A549 (cell line): Measurements from ENCODE around the gene TBC1D4. TPM values are rescaled to one million over a fixed set of nuclear protein-coding genes. Genes with fewer than 3 reads are reported as not detected.
"Not testable (repeated sequence)": the region's sequence is repeated elsewhere in the genome, so short reads cannot be mapped to it uniquely, and the experiment has no call there.

Source experiments
- ATAC-seq, 2 experiments: fragments of 200-7000 bp in 1 of 2; fragments of >200 bp in 1 of 2; cut with Nextera tagmentation in 1 of 2; cut with Tn5 transposase in 1 of 2; 3 replicates each; pipeline versions ENCODE4 v1.8.0 to v1.9.1; 2018 to 2020; ENCODE audit warnings: mild to moderate bottlenecking in 1 of 2, moderate library complexity in 1 of 2
- CTCF ChIA-PET: fragments of 300-600 bp; sonication (Branson Sonifier 250); formaldehyde crosslinking; extraction: SDS; loops from one replicate; lab custom pipeline; 2021; ENCODE audit warnings: antibody characterized with exemption, inconsistent platforms; lab: Yijun Ruan, JAX
- POLR2A ChIA-PET: fragments of 350-600 bp; formaldehyde crosslinking; extraction: SDS; loops from one replicate; lab custom pipeline; 2021; ENCODE audit warnings: antibody characterized with exemption, inconsistent platforms; lab: Yijun Ruan, JAX
- DNase-seq, 2 experiments: peaks; one replicate each; pipeline versions ENCODE4 v3.0.0 to v3.0.0-alpha.2; 2011 to 2016; ENCODE audit warnings: low read depth in 1 of 2, low spot score in 1 of 2
- FAIRE-seq: peaks from 2 replicates; lab custom pipeline; 2011; peaks lifted over from hg19 to GRCh38; lab: Jason Lieb, UNC
- H3K27ac ChIP-seq, 2 experiments: fragments of >200 bp; sonication (Bioruptor Twin); formaldehyde crosslinking; 3 replicates each; pipeline ENCODE4 v1.5.1; 2016 to 2017
- H3K4me1 ChIP-seq: fragments of >200 bp; sonication (Bioruptor Twin); formaldehyde crosslinking; 3 replicates; pipeline ENCODE4 v1.6.1; 2016
- H3K4me2 ChIP-seq: fragments of >200 bp; sonication (Bioruptor Twin); formaldehyde crosslinking; 3 replicates; pipeline ENCODE4 v1.6.1; 2016
- H3K4me3 ChIP-seq: fragments of >200 bp; sonication (Bioruptor Twin); formaldehyde crosslinking; 3 replicates; pipeline ENCODE4 v1.5.1; 2016
- H3K9me3 ChIP-seq: fragments of >200 bp; sonication (Bioruptor Twin); formaldehyde crosslinking; 3 replicates; pipeline ENCODE4 v1.6.1; 2016
- CTCF ChIP-seq: fragments of >200 bp; sonication (Bioruptor Twin); formaldehyde crosslinking; IDR thresholded peaks from 3 replicates; pipeline ENCODE4 v1.5.1; 2016
- ELK1 ChIP-seq: fragments of 150-350 bp; IDR thresholded peaks from 2 replicates; pipeline ENCODE4 v1.6.1; 2014; ENCODE audit warnings: low read depth, mild to moderate bottlenecking, low read length
- EP300 ChIP-seq, 2 experiments: fragments of >200 bp; sonication (Bioruptor Twin); formaldehyde crosslinking; IDR thresholded peaks; 2 replicates in 1 of 2; 3 replicates in 1 of 2; pipeline ENCODE4 v1.6.1; 2016 to 2017
- ESRRA ChIP-seq: fragments of 150-350 bp; IDR thresholded peaks from 2 replicates; pipeline ENCODE4 v1.6.1; 2014; ENCODE audit warnings: mild to moderate bottlenecking, low read length, borderline replicate concordance
- FOSB ChIP-seq: fragments of 250-450 bp; sonication (Bioruptor Pico); IDR thresholded peaks from 2 replicates; pipeline ENCODE4 v1.5.0; 2020; ENCODE audit warnings: mild to moderate bottlenecking, moderate library complexity
- FOSL2 ChIP-seq, 2 experiments: fragments of 450-650 bp in 1 of 2; fragments of >200 bp in 1 of 2; sonication (Bioruptor Twin) in 1 of 2; formaldehyde crosslinking; IDR thresholded peaks; 2 replicates each; pipeline versions ENCODE4 v1.5.0 to v1.6.1; 2016 to 2020; ENCODE audit warnings: mild to moderate bottlenecking in 1 of 2, moderate library complexity in 1 of 2
- HMGXB4 ChIP-seq: fragments of 250-450 bp; sonication (Bioruptor Pico); IDR thresholded peaks from 2 replicates; pipeline ENCODE4 v1.5.0; 2021; ENCODE audit warnings: mild to moderate bottlenecking, moderate library complexity, borderline replicate concordance
- KDM5A ChIP-seq: fragments of 200-600 bp; sonication (generic); IDR thresholded peaks from 2 replicates; pipeline ENCODE4 v1.6.1; 2016; ENCODE audit warnings: antibody characterized with exemption, mild to moderate bottlenecking
- MAFK ChIP-seq: fragments of 450-650 bp; IDR thresholded peaks from 2 replicates; pipeline ENCODE4 v1.6.1; 2014; ENCODE audit not compliant: partially characterized antibody
- MAZ ChIP-seq: fragments of 150-350 bp; IDR thresholded peaks from 2 replicates; pipeline ENCODE4 v1.6.1; 2014; ENCODE audit warnings: antibody characterized with exemption, low read depth, low read length, borderline replicate concordance
- NPAS2 ChIP-seq: fragments of 250-450 bp; sonication (Bioruptor Pico); IDR thresholded peaks from 2 replicates; pipeline ENCODE4 v1.8.0; 2022; ENCODE audit warnings: mild to moderate bottlenecking, moderate library complexity, borderline replicate concordance
- PBX3 ChIP-seq: IDR thresholded peaks from 2 replicates; pipeline ENCODE4 v1.6.1; 2012
- POLR2A ChIP-seq: IDR thresholded peaks from 2 replicates; pipeline ENCODE4 v1.6.1; 2012; ENCODE audit warnings: mild to moderate bottlenecking, low read length
- REST ChIP-seq: fragments of 200-600 bp; sonication (generic); IDR thresholded peaks from 2 replicates; pipeline ENCODE4 v1.6.1; 2016; ENCODE audit warnings: antibody characterized with exemption, mild to moderate bottlenecking, moderate library complexity
- RFX5 ChIP-seq: fragments of 450-650 bp; IDR thresholded peaks from 2 replicates; pipeline ENCODE4 v1.7.1; 2014; ENCODE audit warnings: antibody characterized with exemption, mild to moderate bottlenecking, moderate library complexity
- TP53 ChIP-seq: fragments of 250-450 bp; sonication (Bioruptor Pico); IDR thresholded peaks from 2 replicates; pipeline ENCODE4 v1.5.0; 2021; ENCODE audit warnings: mild to moderate bottlenecking, moderate library complexity
- ZNF302 ChIP-seq: fragments of 250-450 bp; sonication (Bioruptor Pico); IDR thresholded peaks from 2 replicates; pipeline ENCODE4 v1.9.0; 2021; ENCODE audit warnings: inconsistent platforms, mild to moderate bottlenecking, moderate library complexity
- WGBS: methylation state at CpG from one replicate; pipeline ENCODE4 v1.1.6; 2017; ENCODE audit errors: missing lambda C conversion rate; 5-methylcytosine and 5-hydroxymethylcytosine counted together
- polyA plus RNA-seq, 4 experiments: library from polyadenylated mRNA; depleted of rRNA in 3 of 4; stranded (reverse); fragments of >200 nt; fragmentation: RNase III in 1 of 4; extraction: RNeasy Plus Mini Kit Qiagen cat#74134 plus additional on column Dnase treatment in 1 of 4; gene quantifications; 2 replicates in 3 of 4; 3 replicates in 1 of 4; pipeline ENCODE4 v1.2.3, GENCODE V29; 2011 to 2017

Gene TBC1D4
- polyA plus RNA-seq, 2 of the 4 experiments (the other 2 are of a cell fraction) = 9.5 to 12.5 TPM

GRCh38 chr13:75279834-75280369 is 202.1 kb downstream of the TBC1D4 start:
- Histone ChIP-seq H3K27ac (no peak overlapping the region), H3K4me1 (no peaks in the 10 kb centered on the region), H3K9me3 (no peaks in the 10 kb centered on the region), H3K4me2 (no peak overlapping the region), H3K4me3 (no peak overlapping the region)
- ChIA-PET POLR2A (no interaction called here), CTCF (no interaction called here)
- TF ChIP-seq ZNF302 (CRISPR knock-in tag) (no peak), PBX3 (no peak)
- 60% methylated on average over 8 of the region's 8 CpGs for WGBS
- FAIRE-seq = no peak
- DNase-seq = no peak
- ATAC-seq = no peak

- H3K27ac ChIP-seq, DNase-seq, FAIRE-seq, H3K4me1 ChIP-seq, POLR2A ChIA-PET, ATAC-seq, H3K9me3 ChIP-seq, H3K4me3 ChIP-seq, H3K4me2 ChIP-seq: not testable (repeated sequence)
- CTCF ChIA-PET = interaction anchor here (1.3 kb wide), 1 partner anchor 54 kb away, joined by 3 read pairs; no protein-coding TSS in a partner anchor
- 61% methylated on average over 4 of the region's 4 CpGs for WGBS
Measured at GRCh38 chr13:75273695-75274094, 208.3 kb downstream of the TBC1D4 start.

- no peaks in the 10 kb centered on the region for H3K4me1 ChIP-seq
- no peak overlapping the region for H3K27ac ChIP-seq
- ChIA-PET CTCF (no interaction called here), POLR2A (no interaction called here)
- TF ChIP-seq NPAS2 (no peak), MAZ (no peak), KDM5A (no peak), REST (no peak), FOSL2 (IDR thresholded peaks at IDR 0.05) (no peak), FOSL2 (CRISPR knock-in tag; IDR thresholded peaks at IDR 0.05) (no peak), TP53 (no peak), MAFK (no peak), POLR2A (no peak), FOSB (CRISPR knock-in tag) (no peak), ELK1 (no peak), CTCF (no peak), ESRRA (no peak), EP300 (IDR thresholded peaks at IDR 0.05) (no peak), RFX5 (no peak), HMGXB4 (no peak)
- no peaks in the 10 kb centered on the region for H3K9me3 ChIP-seq
- ATAC-seq (no peak), DNase-seq (no peak), FAIRE-seq (no peak)
- WGBS = 72% methylated on average over 1 of the region's 1 CpG
- no peak overlapping the region for H3K4me2 ChIP-seq
- no peak overlapping the region for H3K4me3 ChIP-seq
Measured at GRCh38 chr13:75271846-75272245, 210.1 kb downstream of the TBC1D4 start.

- DNase-seq, POLR2A ChIA-PET, FAIRE-seq, H3K9me3 ChIP-seq, H3K27ac ChIP-seq, CTCF ChIA-PET, H3K4me3 ChIP-seq, H3K4me1 ChIP-seq, ATAC-seq, H3K4me2 ChIP-seq: not testable (repeated sequence)
- WGBS = no CpG with 5 or more reads among the region's 24 CpGs
Measured at GRCh38 chr13:75268481-75268880, 213.5 kb downstream of the TBC1D4 start.
